IPS-11a (cell line): ENCODE measurements around the gene DENND4C.
A peak's percentile ranks its signal among the peaks of the same experiment; 100 is the strongest.
"Not testable (repeated sequence)": the region's sequence is repeated elsewhere in the genome, so short reads cannot be mapped to it uniquely, and the experiment has no call there.

Source experiments
- H3K4me3 ChIP-seq: one replicate; pipeline ENCODE4 v1.5.1; 2013; ENCODE audit warnings: low read depth, low read length, control low read depth

DENND4C gene

DNA sequence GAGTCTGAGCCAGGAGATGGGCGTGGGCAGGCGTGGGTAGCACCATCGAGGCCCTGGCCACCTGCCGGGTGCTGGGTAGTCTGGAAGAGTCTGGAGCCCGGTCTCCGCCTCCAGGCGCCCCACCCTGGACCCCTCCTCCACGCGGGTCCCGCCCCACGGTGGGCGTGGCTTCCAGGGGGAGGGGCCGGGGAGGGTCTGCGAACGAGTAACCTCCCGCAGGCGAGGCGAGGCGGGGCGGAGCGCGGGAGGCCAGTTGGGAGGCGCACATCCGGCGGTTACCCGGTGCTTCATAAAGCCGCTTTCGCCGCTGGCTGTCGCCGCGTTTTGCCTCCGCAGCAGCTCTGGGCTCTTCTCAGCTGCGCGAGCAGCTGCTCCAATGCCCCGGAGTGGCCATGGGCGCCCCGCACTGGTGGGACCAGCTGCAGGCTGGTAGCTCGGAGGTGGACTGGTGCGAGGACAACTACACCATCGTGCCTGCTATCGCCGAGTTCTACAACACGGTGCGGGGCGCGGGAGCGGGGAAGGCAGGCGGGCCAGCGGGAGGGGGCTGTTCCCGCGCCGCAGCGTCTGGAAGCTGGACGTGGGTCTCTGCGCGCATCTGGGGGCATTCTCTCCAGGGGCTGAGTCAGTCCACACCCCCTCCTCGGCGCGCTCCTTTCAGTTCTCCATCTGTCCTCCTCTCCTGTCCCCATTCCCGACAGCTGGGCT lies 178.4 kb downstream of the DENND4C start, which contains the start of gene ACER2:
Gene ACER2, plus strand, starts transcription at position 317 of the 708 bp plus-strand sequence. Its CDS starts 76 bp downstream, at position 393.
- H3K4me3 ChIP-seq, result peak within 1 kb of the TSS; percentile 79

DNA sequence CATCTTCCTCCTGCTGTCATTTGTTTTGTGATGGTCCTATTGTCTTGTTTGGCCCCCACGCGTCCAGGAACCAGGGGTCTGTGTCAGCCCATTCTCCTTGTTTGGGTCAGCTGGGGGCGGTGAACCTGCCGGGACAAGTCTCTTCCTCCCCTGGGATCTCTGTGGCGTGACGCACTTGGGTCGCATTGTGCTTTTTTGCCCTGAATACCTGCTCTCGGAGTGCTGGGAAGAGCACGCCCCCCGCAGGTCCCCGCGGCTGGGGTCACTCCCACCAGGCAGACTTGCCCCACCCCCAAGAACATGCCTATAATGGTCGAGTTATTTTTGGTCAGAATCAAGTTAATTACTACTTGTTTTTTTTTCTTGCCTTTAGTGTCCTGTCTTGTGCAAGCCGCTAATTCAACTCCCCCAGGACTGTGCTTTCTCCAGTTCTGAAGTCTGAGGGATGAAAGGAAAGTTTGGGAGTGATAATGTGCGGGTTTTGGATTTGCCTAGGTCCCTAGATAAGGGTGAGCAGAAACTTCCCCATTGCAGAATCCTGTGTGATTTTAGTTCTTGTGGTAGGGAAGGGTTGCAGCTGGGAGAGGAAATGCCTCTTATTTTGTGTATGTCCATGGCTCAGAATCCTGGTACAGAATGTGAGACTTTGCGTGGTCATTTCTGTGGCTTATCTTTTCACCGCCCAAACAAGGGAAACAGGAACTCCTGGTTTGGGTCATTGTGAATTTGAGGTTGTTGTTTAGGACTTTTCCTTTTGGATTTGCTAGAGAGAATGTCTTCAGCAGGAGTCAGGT lies 179.1 kb downstream of the DENND4C start:
- H3K4me3 ChIP-seq, result peak overlapping the region; percentile 79

- H3K4me3 ChIP-seq, result no peak overlapping the region
Measured at GRCh38 chr9:19410195-19410503, 179.7 kb downstream of the DENND4C start.

- H3K4me3 ChIP-seq, result no peak overlapping the region
Measured at GRCh38 chr9:19410594-19410993, 180.1 kb downstream of the DENND4C start.

DNA sequence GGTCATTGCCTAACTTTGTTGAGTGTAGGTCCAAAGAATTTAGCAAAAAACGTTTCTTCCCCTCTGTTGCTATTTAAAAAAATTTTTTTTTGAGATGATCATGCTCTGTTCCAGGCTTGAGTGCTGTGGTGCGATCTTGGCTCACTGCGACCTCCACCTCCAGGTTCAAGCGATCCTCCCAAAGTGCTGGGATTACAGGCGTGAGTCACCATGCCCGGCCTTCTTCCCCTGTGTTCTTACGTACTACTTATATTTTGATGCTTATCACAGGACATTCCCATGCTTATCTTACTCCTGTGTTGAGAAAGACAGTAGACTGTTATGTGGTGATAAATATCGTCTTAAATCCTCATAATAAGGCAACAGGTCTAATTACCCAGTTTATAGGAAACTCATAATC lies 180.8 kb downstream of the DENND4C start:
- H3K4me3 ChIP-seq, result no peak overlapping the region

DNA sequence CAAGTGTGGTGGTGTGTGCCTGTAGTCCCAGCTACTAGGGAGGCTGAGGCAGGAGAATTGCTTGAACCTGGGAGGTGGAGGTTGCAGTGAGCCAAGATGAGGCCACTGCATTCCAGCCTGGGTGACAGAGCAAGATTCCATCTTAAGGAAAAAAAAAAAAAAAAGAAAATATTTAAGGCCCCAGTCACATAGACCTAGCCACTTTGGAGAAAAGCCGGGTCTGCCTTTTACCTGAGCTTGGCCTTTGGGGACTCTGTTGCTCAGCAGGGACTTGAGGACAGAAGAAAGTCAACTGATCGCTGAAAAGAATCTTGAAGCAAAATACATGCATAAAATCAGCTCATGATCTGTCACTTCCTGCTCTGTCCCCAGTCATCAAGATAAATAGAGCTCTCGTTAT lies 183.0 kb downstream of the DENND4C start:
- H3K4me3 ChIP-seq, result not testable (repeated sequence)

DNA sequence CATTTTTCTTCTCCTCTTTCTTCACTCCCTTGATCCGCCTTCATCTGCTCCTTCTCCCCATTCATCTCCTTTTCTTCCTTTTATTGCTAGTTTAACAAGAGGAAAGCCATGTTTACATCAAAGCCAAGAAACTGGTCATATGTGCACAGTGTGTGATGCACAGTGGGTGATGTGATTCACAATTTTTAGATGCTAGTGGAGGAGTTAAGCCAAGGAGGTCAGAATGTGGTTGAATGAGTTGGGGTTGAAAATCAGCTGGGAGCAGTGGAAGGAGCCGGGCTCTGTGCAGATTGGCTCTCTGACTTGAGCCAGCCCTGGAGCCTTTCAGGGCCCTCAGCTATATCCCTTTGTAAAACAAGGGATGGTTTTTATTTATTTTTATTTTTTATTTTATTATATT lies 185.7 kb downstream of the DENND4C start:
- H3K4me3 ChIP-seq, result no peak overlapping the region

DNA sequence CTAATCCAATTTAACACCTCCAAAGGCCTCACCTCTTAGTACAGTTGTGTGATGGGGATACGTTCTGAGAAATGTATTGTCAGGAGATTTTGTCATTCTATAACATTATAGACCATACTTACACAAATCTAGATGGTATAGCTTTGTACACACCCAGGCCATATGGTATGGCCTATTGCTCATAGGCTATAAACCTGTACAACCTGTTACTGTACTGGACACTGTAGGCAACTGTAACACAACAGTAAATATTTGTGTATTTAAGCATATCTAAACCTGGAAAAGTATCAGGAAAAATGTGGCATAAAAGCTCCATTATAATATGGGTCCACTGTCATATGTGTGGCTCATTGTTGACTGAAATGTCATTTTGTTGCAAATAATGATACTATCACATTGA lies 190.4 kb downstream of the DENND4C start:
- H3K4me3 ChIP-seq, result no peak overlapping the region
